HG03045 (cell line): ENCODE data around the gene DTNBP1.

Experiments used
- ATAC-seq: cut with Tn5 transposase; IDR thresholded peaks from one replicate; pipeline ENCODE4 v1.9.1; 2021; ENCODE audit warnings: mild to moderate bottlenecking, moderate library complexity; ENCODE audit not compliant: unreplicated experiment

Gene DTNBP1

GRCh38 chr6:15626878-15627674 lies 35.8 kb downstream of the DTNBP1 start:
- ATAC-seq, result no peak

GRCh38 chr6:15626160-15626559 lies 36.7 kb downstream of the DTNBP1 start:
- ATAC-seq, result no peak

GRCh38 chr6:15623276-15624116 lies 39.3 kb downstream of the DTNBP1 start:
- no peak for ATAC-seq

- ATAC-seq, result no peak
Measured at GRCh38 chr6:15622045-15622740, 40.6 kb downstream of the DTNBP1 start.

- ATAC-seq, result peak; percentile 96
Measured at GRCh38 chr6:15621203-15622044, 41.4 kb downstream of the DTNBP1 start.

- ATAC-seq, result no peak
Measured at GRCh38 chr6:15620611-15621010, 42.2 kb downstream of the DTNBP1 start.

- no peak for ATAC-seq
Measured at GRCh38 chr6:15619330-15619729, 43.5 kb downstream of the DTNBP1 start.

GRCh38 chr6:15618685-15619084 lies 44.1 kb downstream of the DTNBP1 start:
- ATAC-seq, result no peak

GRCh38 chr6:15616261-15616660 lies 46.6 kb downstream of the DTNBP1 start:
- no peak for ATAC-seq

GRCh38 chr6:15615802-15616201 lies 47.0 kb downstream of the DTNBP1 start:
- peak; percentile 55 for ATAC-seq

GRCh38 chr6:15614277-15614676 lies 48.6 kb downstream of the DTNBP1 start:
- ATAC-seq, result no peak

- no peak for ATAC-seq
Measured at GRCh38 chr6:15608396-15608795, 54.4 kb downstream of the DTNBP1 start.

- no peak for ATAC-seq
Measured at GRCh38 chr6:15607603-15608002, 55.2 kb downstream of the DTNBP1 start.

GRCh38 chr6:15606347-15606746 lies 56.5 kb downstream of the DTNBP1 start:
- no peak for ATAC-seq

- no peak for ATAC-seq
Measured at GRCh38 chr6:15604843-15605242, 58.0 kb downstream of the DTNBP1 start.

- no peak for ATAC-seq
Measured at GRCh38 chr6:15602154-15602553, 60.7 kb downstream of the DTNBP1 start.

GRCh38 chr6:15598273-15598798 lies 64.5 kb downstream of the DTNBP1 start:
- no peak for ATAC-seq

- ATAC-seq, result no peak
Measured at GRCh38 chr6:15596186-15596896, 66.5 kb downstream of the DTNBP1 start.

GRCh38 chr6:15595461-15596173 lies 67.2 kb downstream of the DTNBP1 start:
- ATAC-seq, result no peak
